DND-41 (cell line): ENCODE results near the gene DSTN.

Experiments
- ATAC-seq: fragments of 200-7000 bp; cut with Tn5 transposase; 3 replicates; pipeline ENCODE4 v1.9.1; 2021; ENCODE audit warnings: low read depth; ENCODE audit not compliant: insufficient read depth
- DNase-seq: peaks from one replicate; pipeline ENCODE4 v3.0.0-alpha.2; 2020
- H2AFZ ChIP-seq: 2 replicates; pipeline ENCODE4 v1.6.0; 2012; ENCODE audit warnings: low read depth, low read length
- H3K27ac ChIP-seq: 2 replicates; pipeline ENCODE4 v1.5.1; 2012; ENCODE audit warnings: low read length, inconsistent platforms
- H3K27me3 ChIP-seq: fragments of 200-600 bp; sonication (generic); 2 replicates; pipeline ENCODE4 v1.6.0; 2012; ENCODE audit warnings: low read length, mild to moderate bottlenecking, inconsistent platforms; ENCODE audit not compliant: insufficient read depth, poor library complexity
- H3K36me3 ChIP-seq: 2 replicates; pipeline ENCODE4 v1.5.1; 2012; ENCODE audit warnings: low read length, inconsistent platforms; ENCODE audit not compliant: insufficient read depth
- H3K4me1 ChIP-seq: 2 replicates; pipeline ENCODE4 v1.5.1; 2012; ENCODE audit warnings: mild to moderate bottlenecking, low read length; ENCODE audit not compliant: insufficient read depth
- H3K4me2 ChIP-seq: 2 replicates; pipeline ENCODE4 v1.6.0; 2012; ENCODE audit warnings: mild to moderate bottlenecking, moderate library complexity, low read length, inconsistent platforms; ENCODE audit not compliant: insufficient read depth
- H3K4me3 ChIP-seq, 2 experiments: fragments of 200-600 bp in 1 of 2; shearing (Covaris generic) in 1 of 2; 2 replicates each; pipeline ENCODE4 v1.5.1; 2012 to 2016; ENCODE audit warnings: inconsistent platforms in 2 of 2, low read length in 2 of 2, mild to moderate bottlenecking in 2 of 2, low read depth in 1 of 2, moderate library complexity in 1 of 2
- H3K79me2 ChIP-seq: 2 replicates; pipeline ENCODE4 v1.6.0; 2012; ENCODE audit warnings: low read length, inconsistent platforms; ENCODE audit not compliant: insufficient read depth
- H3K9ac ChIP-seq: 2 replicates; pipeline ENCODE4 v1.6.0; 2012; ENCODE audit warnings: low read depth, mild to moderate bottlenecking, inconsistent platforms, low read length, moderate library complexity
- H3K9me3 ChIP-seq: 2 replicates; pipeline ENCODE4 v1.5.1; 2012; ENCODE audit warnings: low read length, moderate library complexity, mild to moderate bottlenecking, inconsistent platforms; ENCODE audit not compliant: insufficient read depth, severe bottlenecking
- H4K20me1 ChIP-seq: 2 replicates; pipeline ENCODE4 v1.6.0; 2012; ENCODE audit warnings: low read length; ENCODE audit not compliant: insufficient read depth
- EZH2 ChIP-seq: IDR thresholded peaks from 3 replicates; pipeline ENCODE4 v1.6.1; 2012; ENCODE audit warnings: borderline replicate concordance, low read depth, mild to moderate bottlenecking, moderate library complexity, low read length, inconsistent platforms; ENCODE audit not compliant: severe bottlenecking
- TF ChIP-seq, protein P1 (sequence below): IDR thresholded peaks from 2 replicates; pipeline ENCODE4 v1.5.1; 2012; ENCODE audit warnings: borderline replicate concordance, low read length, moderate library complexity, mild to moderate bottlenecking; ENCODE audit not compliant: poor library complexity, severe bottlenecking; ENCODE audit errors: extremely low read depth

Gene DSTN

DNA sequence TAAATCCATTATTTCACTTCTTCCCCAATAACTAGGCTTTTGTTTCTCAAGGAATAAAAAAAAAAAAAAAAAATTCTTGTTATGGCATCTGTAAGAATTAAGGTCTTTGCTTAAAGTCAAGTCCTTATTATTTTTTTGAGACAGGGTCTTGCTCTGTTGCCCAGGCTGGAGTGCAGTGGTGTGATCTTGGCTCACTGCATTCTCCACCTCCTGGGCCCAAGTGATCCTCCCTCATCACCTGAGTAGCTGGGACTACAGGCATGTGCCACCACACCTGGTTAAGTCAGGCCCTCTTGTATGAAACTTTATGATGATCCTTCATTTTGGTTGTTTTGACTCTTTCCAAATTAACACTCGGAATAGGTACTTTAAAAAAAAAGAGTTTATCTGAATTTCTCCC, 17.3 kb downstream of the DSTN start:
- Histone ChIP-seq H3K27ac (no peak overlapping the region), H3K4me2 (no peak overlapping the region), H3K36me3 (no peaks in the 10 kb centered on the region), H3K4me1 (no peaks in the 10 kb centered on the region), H3K79me2 (no peaks in the 10 kb centered on the region), H3K27me3 (no peaks in the 10 kb centered on the region), H4K20me1 (peaks cover 8% of the 10 kb centered on the region; the same call in 1 of the 2 replicates), H3K9me3 (no peaks in the 10 kb centered on the region), H3K4me3 (no peak overlapping the region), H2AFZ (no peak overlapping the region), H3K9ac (no peak overlapping the region)
- DNase-seq (no peak), ATAC-seq (no peak)
- no peak for TF ChIP-seq EZH2
- TF ChIP-seq, protein P1, sequence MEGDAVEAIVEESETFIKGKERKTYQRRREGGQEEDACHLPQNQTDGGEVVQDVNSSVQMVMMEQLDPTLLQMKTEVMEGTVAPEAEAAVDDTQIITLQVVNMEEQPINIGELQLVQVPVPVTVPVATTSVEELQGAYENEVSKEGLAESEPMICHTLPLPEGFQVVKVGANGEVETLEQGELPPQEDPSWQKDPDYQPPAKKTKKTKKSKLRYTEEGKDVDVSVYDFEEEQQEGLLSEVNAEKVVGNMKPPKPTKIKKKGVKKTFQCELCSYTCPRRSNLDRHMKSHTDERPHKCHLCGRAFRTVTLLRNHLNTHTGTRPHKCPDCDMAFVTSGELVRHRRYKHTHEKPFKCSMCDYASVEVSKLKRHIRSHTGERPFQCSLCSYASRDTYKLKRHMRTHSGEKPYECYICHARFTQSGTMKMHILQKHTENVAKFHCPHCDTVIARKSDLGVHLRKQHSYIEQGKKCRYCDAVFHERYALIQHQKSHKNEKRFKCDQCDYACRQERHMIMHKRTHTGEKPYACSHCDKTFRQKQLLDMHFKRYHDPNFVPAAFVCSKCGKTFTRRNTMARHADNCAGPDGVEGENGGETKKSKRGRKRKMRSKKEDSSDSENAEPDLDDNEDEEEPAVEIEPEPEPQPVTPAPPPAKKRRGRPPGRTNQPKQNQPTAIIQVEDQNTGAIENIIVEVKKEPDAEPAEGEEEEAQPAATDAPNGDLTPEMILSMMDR: no peak

DNA sequence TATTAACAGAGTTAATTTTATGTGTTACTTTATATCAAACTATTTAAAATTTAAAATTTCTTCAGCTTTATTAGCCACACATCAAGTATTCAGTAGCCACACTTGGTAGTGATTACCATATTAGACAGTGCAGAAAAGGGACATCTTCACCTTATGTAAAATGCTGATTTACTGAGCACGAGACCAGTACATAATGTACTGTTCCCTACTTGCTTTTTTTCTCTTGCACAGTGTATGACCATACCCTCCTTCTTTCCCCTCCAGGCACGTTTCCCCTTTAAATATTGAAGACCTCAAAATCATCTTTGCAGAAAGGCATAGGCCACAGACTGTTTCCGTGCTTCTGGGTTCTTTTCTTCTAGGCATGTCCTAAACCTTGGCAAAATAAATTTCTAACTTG, 17.9 kb downstream of the DSTN start:
- TF ChIP-seq, protein P1: no peak
- no peak for TF ChIP-seq EZH2
- Histone ChIP-seq H3K4me3 (no peak overlapping the region), H2AFZ (no peak overlapping the region), H3K27me3 (no peaks in the 10 kb centered on the region), H3K79me2 (no peaks in the 10 kb centered on the region), H3K9me3 (no peaks in the 10 kb centered on the region), H3K4me2 (no peak overlapping the region), H3K4me1 (no peaks in the 10 kb centered on the region), H3K36me3 (no peaks in the 10 kb centered on the region), H3K27ac (no peak overlapping the region), H4K20me1 (peaks cover 8% of the 10 kb centered on the region; the same call in 1 of the 2 replicates), H3K9ac (no peak overlapping the region)
- no peak for ATAC-seq
- no peak for DNase-seq

DNA sequence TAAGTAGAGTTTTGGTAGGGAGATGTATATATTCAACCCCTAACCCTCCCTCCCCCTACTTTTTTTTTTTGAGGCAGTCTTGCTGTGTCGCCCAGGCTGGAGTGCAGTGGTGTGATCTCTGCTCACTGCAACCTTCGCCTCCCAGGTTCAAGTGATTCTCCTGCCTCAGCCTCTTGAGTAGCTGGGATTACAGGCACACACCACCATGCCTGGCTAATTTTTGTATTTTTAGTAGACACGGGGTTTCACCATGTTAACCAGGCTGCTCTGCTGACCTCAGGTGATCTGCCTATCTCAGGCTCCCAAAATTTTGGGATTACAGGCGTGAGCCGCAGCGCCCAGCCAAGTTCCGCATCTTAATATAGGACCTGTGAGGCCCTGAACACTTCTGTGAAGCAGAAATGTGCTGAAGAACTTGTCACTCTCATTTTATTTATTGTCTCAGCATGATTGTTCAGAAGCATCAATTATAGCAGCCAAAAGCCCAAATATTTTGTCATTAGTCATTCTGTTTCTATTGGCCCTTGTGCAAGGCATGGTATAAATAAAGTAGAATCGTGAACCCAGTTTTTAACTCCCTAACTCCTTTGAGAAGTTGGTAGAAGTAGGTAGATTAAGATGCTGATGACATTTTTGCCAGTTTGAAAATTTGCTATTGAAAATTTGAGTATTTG, 19.4 kb downstream of the DSTN start:
- no peaks in the 10 kb centered on the region for H3K36me3 ChIP-seq
- DNase-seq (no peak), ATAC-seq (no peak)
- H2AFZ ChIP-seq: no peak overlapping the region
- H3K9ac ChIP-seq: no peak overlapping the region
- no peak overlapping the region for H3K27ac ChIP-seq
- H3K27me3 ChIP-seq: no peaks in the 10 kb centered on the region
- H3K4me2 ChIP-seq: no peak overlapping the region
- H3K9me3 ChIP-seq: no peaks in the 10 kb centered on the region
- H4K20me1 ChIP-seq: peaks cover 8% of the 10 kb centered on the region; the same call in 1 of the 2 replicates
- no peaks in the 10 kb centered on the region for H3K79me2 ChIP-seq
- H3K4me3 ChIP-seq: no peak overlapping the region
- no peaks in the 10 kb centered on the region for H3K4me1 ChIP-seq
- TF ChIP-seq EZH2: no peak
- TF ChIP-seq, protein P1: no peak
